Effector memory CD4-positive, alpha-beta T cell (primary cell): ENCODE measurements around the gene TMEM107.
A peak's percentile ranks its signal among the peaks of the same experiment; 100 is the strongest.

Experiments used
- DNase-seq, 3 donors: peaks; one replicate each; pipeline ENCODE4 v3.0.0-alpha.2; 2020
- H3K27ac ChIP-seq: 2 replicates; pipeline ENCODE4 v1.7.0; 2013; ENCODE audit warnings: mild to moderate bottlenecking, low read length, moderate library complexity; ENCODE audit not compliant: insufficient read depth, poor library complexity, severe bottlenecking
- H3K27me3 ChIP-seq: replicated peaks from 2 replicates; pipeline ENCODE4 v1.7.0; 2013; ENCODE audit warnings: mild to moderate bottlenecking, low read length; ENCODE audit not compliant: insufficient read depth, control insufficient read depth, poor library complexity, severe bottlenecking
- H3K36me3 ChIP-seq: 2 replicates; pipeline ENCODE4 v1.7.0; 2013; ENCODE audit warnings: mild to moderate bottlenecking, low read length, moderate library complexity; ENCODE audit not compliant: control insufficient read depth, insufficient read depth
- H3K4me1 ChIP-seq: 2 replicates; pipeline ENCODE4 v1.7.0; 2013; ENCODE audit warnings: low read length, mild to moderate bottlenecking; ENCODE audit not compliant: control insufficient read depth, insufficient read depth, poor library complexity, severe bottlenecking
- H3K4me3 ChIP-seq: 2 replicates; pipeline ENCODE4 v1.7.0; 2013; ENCODE audit warnings: low read length, low read depth, mild to moderate bottlenecking; ENCODE audit not compliant: insufficient read depth, poor library complexity, severe bottlenecking
- H3K9me3 ChIP-seq: 2 replicates; pipeline ENCODE4 v1.7.0; 2013; ENCODE audit warnings: mild to moderate bottlenecking, low read length, moderate library complexity; ENCODE audit not compliant: control insufficient read depth

The TMEM107 gene

GRCh38 chr17:8149419-8150193 lies 26.6 kb downstream of the TMEM107 start:
- no peak overlapping the region for H3K4me3 ChIP-seq
- peak overlapping the region; percentile 100 for H3K27ac ChIP-seq
- H3K36me3 ChIP-seq = peaks cover 58% of the 10 kb centered on the region
- no peaks in the 10 kb centered on the region for H3K9me3 ChIP-seq
- H3K4me1 ChIP-seq = peaks cover 44% of the 10 kb centered on the region
- no peak for DNase-seq
- H3K27me3 ChIP-seq = no peaks in the 10 kb centered on the region

GRCh38 chr17:8148560-8148959 lies 27.6 kb downstream of the TMEM107 start:
- Histone ChIP-seq H3K9me3 (no peaks in the 10 kb centered on the region), H3K4me1 (peaks cover 35% of the 10 kb centered on the region), H3K27ac (no peak overlapping the region), H3K4me3 (no peak overlapping the region), H3K36me3 (peaks cover 68% of the 10 kb centered on the region), H3K27me3 (no peaks in the 10 kb centered on the region)
- no peak for DNase-seq

- no peak for DNase-seq
- Histone ChIP-seq H3K27me3 (no peaks in the 10 kb centered on the region), H3K4me1 (peaks cover 28% of the 10 kb centered on the region), H3K4me3 (no peak overlapping the region), H3K9me3 (no peaks in the 10 kb centered on the region), H3K36me3 (peaks cover 74% of the 10 kb centered on the region), H3K27ac (no peak overlapping the region)
These were observed 28.3 kb downstream of the TMEM107 start for GRCh38 chr17:8147805-8148404.

GRCh38 chr17:8147141-8147804 lies 28.9 kb downstream of the TMEM107 start:
- no peak overlapping the region for H3K27ac ChIP-seq
- H3K36me3 ChIP-seq = peaks cover 81% of the 10 kb centered on the region
- no peaks in the 10 kb centered on the region for H3K9me3 ChIP-seq

GRCh38 chr17:8146381-8147140 lies 29.6 kb downstream of the TMEM107 start:
- peaks cover 16% of the 10 kb centered on the region for H3K4me1 ChIP-seq
- DNase-seq = no peak
- H3K4me3 ChIP-seq = no peak overlapping the region
- H3K9me3 ChIP-seq = no peaks in the 10 kb centered on the region
- H3K36me3 ChIP-seq = peaks cover 86% of the 10 kb centered on the region
- no peaks in the 10 kb centered on the region for H3K27me3 ChIP-seq
- H3K27ac ChIP-seq = no peak overlapping the region

More at GRCh38 chr17:8147141-8147804, 28.9 kb downstream of the TMEM107 start:
- DNase-seq = no peak
- Histone ChIP-seq H3K4me3 (no peak overlapping the region), H3K27me3 (no peaks in the 10 kb centered on the region), H3K4me1 (peaks cover 22% of the 10 kb centered on the region)

- Histone ChIP-seq H3K9me3 (no peaks in the 10 kb centered on the region), H3K4me3 (no peak overlapping the region), H3K27me3 (no peaks in the 10 kb centered on the region), H3K4me1 (peaks cover 8% of the 10 kb centered on the region), H3K27ac (no peak overlapping the region), H3K36me3 (peaks cover 88% of the 10 kb centered on the region)
- no peak for DNase-seq
These were observed 30.4 kb downstream of the TMEM107 start for GRCh38 chr17:8145811-8146210.

- H3K4me1 ChIP-seq = no peaks in the 10 kb centered on the region
- no peaks in the 10 kb centered on the region for H3K9me3 ChIP-seq
- H3K4me3 ChIP-seq = no peak overlapping the region
- DNase-seq = no peak
- H3K27me3 ChIP-seq = no peaks in the 10 kb centered on the region
- H3K36me3 ChIP-seq = peaks cover 84% of the 10 kb centered on the region
- no peak overlapping the region for H3K27ac ChIP-seq
These were observed 31.6 kb downstream of the TMEM107 start for GRCh38 chr17:8144401-8145231.

GRCh38 chr17:8143581-8144400 lies 32.4 kb downstream of the TMEM107 start:
- H3K9me3 ChIP-seq = no peaks in the 10 kb centered on the region
- H3K4me3 ChIP-seq = no peak overlapping the region
- H3K27me3 ChIP-seq = no peaks in the 10 kb centered on the region
- H3K4me1 ChIP-seq = no peaks in the 10 kb centered on the region
- DNase-seq = no peak
- H3K36me3 ChIP-seq = peaks cover 75% of the 10 kb centered on the region
- H3K27ac ChIP-seq = no peak overlapping the region
